OCI-M2 (cell line): ENCODE results near the gene SLC9A1.
"Not testable (repeated sequence)": the region's sequence is repeated elsewhere in the genome, so short reads cannot be mapped to it uniquely, and the experiment has no call there.

Source experiments
- DNase-seq: peaks from one replicate; lab custom pipeline; 2025; ENCODE audit not compliant: unreplicated experiment; lab: John Stamatoyannopoulos, UW

SLC9A1 gene

DNA sequence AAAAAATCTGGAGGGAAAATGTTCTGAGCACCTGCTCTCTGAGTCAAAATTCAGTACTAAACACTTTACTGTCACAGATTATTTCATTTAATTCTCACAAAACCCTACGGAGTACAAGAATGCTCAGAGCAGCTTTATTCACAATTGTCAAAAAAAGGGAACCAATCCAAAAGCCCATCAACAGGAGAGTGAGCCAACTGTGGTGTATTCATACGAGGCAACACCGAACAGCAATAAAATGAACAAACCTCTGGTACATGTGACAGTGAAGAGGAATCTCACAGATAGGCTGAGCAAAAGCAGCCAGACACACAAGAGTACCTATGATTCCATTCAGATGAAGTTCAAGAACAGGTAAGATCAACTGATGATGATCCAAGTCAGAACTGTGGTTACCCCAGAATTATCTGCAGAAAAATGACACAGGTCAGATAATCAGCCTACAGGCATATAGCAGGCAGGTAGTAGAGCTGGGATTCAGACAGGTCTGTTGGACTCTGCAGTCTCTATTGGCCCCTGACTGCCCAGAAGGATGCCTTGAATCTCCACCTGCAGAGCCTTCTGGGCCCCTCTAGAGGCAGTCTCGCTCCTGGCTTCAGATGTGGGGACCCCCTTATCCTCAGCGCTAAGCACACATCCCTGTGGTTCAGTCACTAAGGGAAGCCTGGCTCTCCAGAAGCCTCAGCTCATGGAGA, 19.2 kb downstream of the SLC9A1 start:
- DNase-seq = no peak

- no peak for DNase-seq
These were observed 20.9 kb downstream of the SLC9A1 start for GRCh38 chr1:27133991-27134390.

GRCh38 chr1:27133158-27133557, 21.8 kb downstream of the SLC9A1 start:
- no peak for DNase-seq

- no peak for DNase-seq
These were observed 22.3 kb downstream of the SLC9A1 start for GRCh38 chr1:27132624-27133023.

GRCh38 chr1:27132147-27132546, 22.8 kb downstream of the SLC9A1 start:
- no peak for DNase-seq

GRCh38 chr1:27130798-27131197, 24.1 kb downstream of the SLC9A1 start:
- no peak for DNase-seq

DNA sequence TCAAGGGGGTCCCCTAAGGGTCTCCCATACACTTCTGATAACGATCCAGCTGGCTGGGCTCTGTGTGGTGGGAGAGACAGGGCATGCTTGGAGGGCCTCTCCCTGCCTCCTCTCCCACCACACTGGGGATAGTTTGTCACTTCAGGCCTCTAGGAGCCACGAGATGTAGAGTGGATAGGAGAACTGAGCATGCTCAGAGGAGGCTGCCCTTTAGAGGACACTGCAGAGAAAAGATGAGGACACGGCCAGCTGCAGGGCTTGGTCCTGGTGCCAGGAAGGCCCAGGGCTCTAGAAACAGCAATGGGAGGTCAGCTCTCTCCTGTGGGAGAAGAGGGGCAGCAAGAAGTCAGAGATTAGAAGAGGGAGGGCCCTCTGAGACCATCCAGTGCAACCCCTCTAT, 25.7 kb downstream of the SLC9A1 start:
- no peak for DNase-seq

GRCh38 chr1:27127419-27127818, 27.5 kb downstream of the SLC9A1 start:
- no peak for DNase-seq

DNA sequence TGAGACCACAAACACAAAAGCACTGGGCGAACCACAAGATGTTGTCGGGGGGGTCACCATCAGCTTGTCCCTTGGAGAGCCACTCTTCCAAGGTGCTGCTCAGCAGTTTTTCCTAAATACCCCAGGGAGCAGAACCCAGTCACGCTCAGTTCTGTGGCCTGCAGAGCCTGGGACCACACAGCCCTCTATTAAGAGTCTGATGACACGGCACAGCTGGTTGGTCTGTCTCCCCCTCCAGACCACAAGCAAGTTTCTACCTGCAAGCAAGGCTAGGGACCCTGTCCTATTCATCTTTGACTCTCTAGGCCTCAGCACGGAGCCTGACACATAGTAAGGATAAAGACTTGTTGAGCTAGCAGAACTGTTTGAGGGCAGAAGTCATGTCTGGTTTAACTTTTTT, 28.5 kb downstream of the SLC9A1 start:
- no peak for DNase-seq

DNA sequence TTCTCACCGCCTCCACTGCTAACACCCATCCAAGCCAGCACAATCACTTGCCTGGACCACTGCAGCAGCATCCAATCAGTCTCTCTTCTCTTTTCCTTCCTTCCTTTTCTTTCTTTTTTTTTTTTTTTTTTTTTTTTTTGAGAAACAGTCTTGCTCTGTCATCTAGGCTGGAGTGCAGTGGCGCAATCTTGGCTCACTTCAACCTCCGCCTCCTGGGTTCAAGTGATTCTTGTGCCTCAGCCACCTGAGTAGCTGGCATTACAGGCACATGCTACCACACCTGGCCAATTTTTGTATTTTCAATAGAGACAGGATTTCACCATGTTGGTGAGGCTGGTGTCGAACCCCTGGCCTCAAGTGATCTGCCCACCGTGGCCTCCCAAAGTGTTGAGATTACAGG, 29.8 kb downstream of the SLC9A1 start:
- DNase-seq = not testable (repeated sequence)

DNA sequence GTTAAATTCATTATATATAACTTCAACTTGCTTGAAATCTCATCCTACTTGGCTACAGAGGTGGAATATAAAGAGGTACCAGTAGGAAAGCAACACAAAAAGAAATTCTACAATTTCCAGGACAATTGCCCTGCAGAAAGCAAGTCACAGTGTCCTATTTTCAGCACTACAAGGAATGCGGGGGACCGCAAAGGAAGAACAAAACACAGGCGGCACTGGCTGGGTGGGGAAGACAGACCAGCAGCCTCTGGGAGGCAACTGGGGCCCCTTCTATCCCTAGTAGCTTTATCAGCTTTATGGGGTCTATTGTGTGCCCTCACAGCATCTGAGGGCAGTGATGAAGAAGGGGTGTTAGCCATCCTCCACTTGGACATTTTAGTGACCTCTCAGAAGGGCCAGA, 30.5 kb downstream of the SLC9A1 start:
- DNase-seq = no peak

DNA sequence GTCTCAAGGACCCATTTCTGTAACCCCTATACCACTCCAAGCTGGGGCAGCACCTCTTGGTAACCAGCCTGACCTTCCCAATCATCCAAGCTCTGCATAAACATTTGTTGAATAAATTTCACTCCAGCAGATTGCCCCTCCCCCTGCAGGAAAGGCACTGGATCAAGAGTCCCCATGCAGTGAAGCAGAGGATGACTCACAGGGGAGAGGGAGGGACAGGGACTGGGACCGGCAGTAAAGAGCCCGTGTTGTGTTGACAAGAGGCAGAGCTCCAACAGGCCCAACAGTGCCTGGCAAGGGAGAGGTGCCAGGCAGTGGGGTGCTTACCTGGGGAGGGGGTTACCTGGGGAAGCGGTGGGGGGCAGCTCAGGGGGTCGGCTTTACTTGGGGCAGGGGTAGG, 32.3 kb downstream of the SLC9A1 start:
- DNase-seq = no peak

GRCh38 chr1:27120854-27121253, 34.1 kb downstream of the SLC9A1 start:
- DNase-seq = no peak

DNA sequence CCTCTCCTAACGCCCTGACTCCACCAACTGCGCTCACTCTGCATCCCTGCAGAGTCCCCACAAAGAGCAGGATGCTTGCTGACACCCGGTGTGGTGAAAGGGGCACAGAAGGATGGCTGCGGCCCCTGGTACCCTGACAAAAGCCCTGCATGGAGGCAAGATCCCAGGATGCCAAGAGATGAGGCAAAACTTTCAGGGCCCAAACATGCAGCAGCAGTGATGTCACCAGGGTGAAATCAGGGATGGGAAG, 36.6 kb downstream of the SLC9A1 start:
- no peak for DNase-seq

GRCh38 chr1:27117733-27118439, 37.0 kb downstream of the SLC9A1 start:
- DNase-seq = no peak

GRCh38 chr1:27116697-27117096, 38.2 kb downstream of the SLC9A1 start:
- DNase-seq = no peak

- no peak for DNase-seq
These were observed 38.7 kb downstream of the SLC9A1 start for GRCh38 chr1:27116232-27116631.

DNA sequence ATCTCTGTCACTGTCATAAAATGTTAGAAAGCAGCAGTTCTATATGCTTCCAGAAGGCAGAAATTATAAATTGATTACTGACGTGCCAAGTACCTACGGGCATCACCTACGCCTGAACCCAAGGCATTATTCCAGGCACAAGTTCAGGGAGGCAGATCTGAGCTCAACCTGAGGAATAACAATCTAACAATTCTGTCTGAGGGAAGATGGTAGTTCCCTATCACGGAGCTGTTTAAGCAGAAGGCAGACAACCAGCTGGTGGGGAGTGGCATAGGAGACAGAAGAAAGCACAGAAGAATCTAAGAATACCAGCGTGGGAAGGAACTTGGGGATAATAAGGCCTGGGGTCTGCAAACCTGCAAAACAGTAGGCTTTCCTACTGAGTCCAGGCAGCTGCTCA, 40.4 kb downstream of the SLC9A1 start:
- no peak for DNase-seq

- DNase-seq = no peak
These were observed 41.1 kb downstream of the SLC9A1 start for GRCh38 chr1:27113861-27114260.

DNA sequence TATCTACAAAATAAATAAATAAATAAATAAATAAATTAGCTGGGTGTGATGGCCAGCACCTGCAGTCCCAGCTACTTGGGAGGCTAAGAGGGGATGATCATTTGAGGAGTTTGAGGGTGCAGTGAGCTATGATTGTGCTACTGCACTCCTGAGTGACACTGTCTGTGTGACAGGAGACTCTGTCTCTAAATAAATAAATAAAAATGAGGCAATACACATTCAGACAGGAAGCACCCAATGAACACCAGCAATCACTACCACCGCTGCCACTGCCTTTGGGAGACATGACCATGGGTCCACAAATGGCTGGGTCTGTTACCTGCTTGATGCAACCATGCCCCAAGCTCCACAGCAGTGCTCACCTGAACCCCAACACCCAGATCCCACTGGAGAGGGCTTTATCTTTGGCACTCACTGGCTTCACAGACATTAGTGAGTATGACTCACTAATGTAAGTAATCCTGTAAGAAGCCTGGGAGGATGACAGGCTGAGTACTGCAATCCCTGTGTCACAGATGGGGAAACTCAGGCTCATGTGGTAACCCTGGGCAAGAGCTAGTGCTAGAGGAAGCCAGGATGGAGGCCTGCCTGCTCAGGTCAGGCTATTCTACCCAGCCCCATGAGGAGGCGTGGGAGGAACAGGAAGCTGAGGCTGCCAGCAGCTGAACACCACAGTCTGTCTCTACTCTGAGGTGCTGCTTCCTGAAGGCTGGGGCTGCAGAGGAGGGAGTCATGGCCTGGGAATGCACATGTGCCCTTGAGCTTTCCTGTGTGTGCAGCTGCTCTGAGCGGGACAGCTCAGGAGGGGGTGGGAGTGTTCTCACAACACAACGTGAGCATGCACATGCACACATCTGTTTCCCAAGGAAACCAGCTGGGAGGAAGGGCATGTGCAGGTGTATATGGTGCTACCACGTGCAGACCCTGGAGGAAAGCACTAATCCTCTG, 43.0 kb downstream of the SLC9A1 start:
- DNase-seq = no peak

- DNase-seq = no peak
These were observed 45.7 kb downstream of the SLC9A1 start for GRCh38 chr1:27109103-27109822.
